Ecto neural progenitor cell (in vitro differentiated cells): Measurements from ENCODE around the gene XPR1.

Experiments
- DNase-seq: peaks from one replicate; pipeline ENCODE4 v3.0.0-alpha.2; 2018; ENCODE audit warnings: low spot score

The XPR1 gene

GRCh38 chr1:180892272-180892671, 260.4 kb downstream of the XPR1 start:
- DNase-seq: no peak

- DNase-seq: no peak
Observed at GRCh38 chr1:180892675-180893074, 260.9 kb downstream of the XPR1 start.

- DNase-seq: no peak
Observed at GRCh38 chr1:180893614-180894013, 261.8 kb downstream of the XPR1 start.

- DNase-seq: no peak
Observed at GRCh38 chr1:180896161-180896560, 264.3 kb downstream of the XPR1 start.

GRCh38 chr1:180898441-180899219, 266.8 kb downstream of the XPR1 start:
- DNase-seq: no peak

- DNase-seq: no peak
Observed at GRCh38 chr1:180899262-180899661, 267.4 kb downstream of the XPR1 start.

GRCh38 chr1:180901076-180901990, 269.5 kb downstream of the XPR1 start:
- DNase-seq: no peak

- no peak for DNase-seq
Observed at GRCh38 chr1:180902541-180902940, 270.7 kb downstream of the XPR1 start.

GRCh38 chr1:180905927-180906326, 274.1 kb downstream of the XPR1 start:
- DNase-seq: no peak

- no peak for DNase-seq
Observed at GRCh38 chr1:180906511-180906910, 274.7 kb downstream of the XPR1 start.

GRCh38 chr1:180907313-180908055, 275.7 kb downstream of the XPR1 start:
- no peak for DNase-seq

GRCh38 chr1:180908074-180908765, 276.4 kb downstream of the XPR1 start:
- DNase-seq: no peak

- DNase-seq: no peak
Observed at GRCh38 chr1:180909005-180909414, 277.2 kb downstream of the XPR1 start.

- DNase-seq: no peak
Observed at GRCh38 chr1:180909462-180909976, 277.7 kb downstream of the XPR1 start.

- DNase-seq: no peak
Observed at GRCh38 chr1:180911640-180912191, 279.9 kb downstream of the XPR1 start.

- no peak for DNase-seq
Observed at GRCh38 chr1:180912211-180912800, 280.5 kb downstream of the XPR1 start.

- no peak for DNase-seq
Observed at GRCh38 chr1:180912801-180913565, 281.2 kb downstream of the XPR1 start, which contains the start of gene KIAA1614. Gene KIAA1614, plus strand, starts transcription at chr1:180912897. Its CDS starts 347 bp downstream, at chr1:180913244.

- no peak for DNase-seq
Observed at GRCh38 chr1:180915426-180915965, 283.7 kb downstream of the XPR1 start.

- no peak for DNase-seq
Observed at GRCh38 chr1:180916012-180916770, 284.4 kb downstream of the XPR1 start.
